ENCODE results near the gene TRO. TPM values are rescaled to one million over a fixed set of nuclear protein-coding genes. Genes with fewer than 3 reads are reported as not detected.
A peak's percentile ranks its signal among the peaks of the same experiment; 100 is the strongest.

Gene TRO
- total RNA-seq (2021; fragmentation: NEBNext Ultra II Directional; extraction: Animal tissue kit (Norgen Biotek cat#: 25700)), result 10 to 100 TPM; 13.3 to 20.0 (median 18.4) TPM
- long read RNA-seq, partial matches to known transcripts, result 0 of 1 reads
- long read RNA-seq, other reads (novel, unspliced or antisense), result 0 of 1 reads

- H3K4me3 Mint-ChIP-seq, result peak within 1 kb of the TSS; percentile 95
- H3K27me3 Mint-ChIP-seq (ENCODE audit: insufficient read depth), result peaks cover 3% of the 10 kb centered on the region
- H3K4me1 Mint-ChIP-seq (ENCODE audit: low read depth), result peaks cover 6% of the 10 kb centered on the region
- no peak for DNase-seq
- no peaks in the 10 kb centered on the region for H3K9me3 Mint-ChIP-seq
- H3K36me3 Mint-ChIP-seq (ENCODE audit: low read depth), result peaks cover 8% of the 10 kb centered on the region; the same call in 1 of the 2 replicates
- peak; percentile 22; the same call in 1 of the 2 replicates for TF ChIP-seq CTCF (IDR thresholded peaks at IDR 0.05)
- peak within 1 kb of the TSS; percentile 71 for H3K27ac Mint-ChIP-seq
These were observed at the start of gene TRO for GRCh38 chrX:54920610-54921426. TRO (plus strand) TSS chrX:54920824; CDS start chrX:54922247, 1,423 bp downstream.

DNA sequence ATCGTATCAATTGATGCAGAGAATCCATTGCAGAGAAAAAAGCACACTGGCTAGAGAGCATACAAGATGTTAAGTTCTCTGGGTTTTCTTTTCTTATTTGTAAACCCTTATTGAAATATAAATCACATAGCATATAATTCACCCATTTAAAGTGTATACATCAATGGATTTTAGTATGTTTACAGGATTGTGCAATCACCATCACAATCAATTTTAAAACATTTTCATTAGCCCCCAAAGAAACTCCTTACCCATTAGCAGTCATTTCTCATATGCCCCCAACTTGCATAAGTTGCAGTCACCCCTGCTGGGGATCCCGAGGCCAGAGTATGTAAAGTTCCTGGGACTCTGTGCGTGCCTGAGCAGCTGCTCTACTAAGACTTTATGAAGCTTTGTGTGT, 34.9 kb upstream of the TRO start:
- H3K9me3 Mint-ChIP-seq, result no peaks in the 10 kb centered on the region
- peaks cover 2% of the 10 kb centered on the region for H3K27me3 Mint-ChIP-seq (ENCODE audit: insufficient read depth)
- no peak overlapping the region for H3K4me3 Mint-ChIP-seq

GRCh38 chrX:54891573-54891972, 29.1 kb upstream of the TRO start:
- Mint-ChIP-seq H3K27ac (no peak overlapping the region), H3K4me3 (no peak overlapping the region), H3K27me3 (ENCODE audit: insufficient read depth) (peaks cover 2% of the 10 kb centered on the region), H3K36me3 (ENCODE audit: low read depth) (no peaks in the 10 kb centered on the region), H3K4me1 (ENCODE audit: low read depth) (no peaks in the 10 kb centered on the region), H3K9me3 (no peaks in the 10 kb centered on the region)
- DNase-seq, result peak; percentile 18
- peak; percentile 70 for TF ChIP-seq CTCF (IDR thresholded peaks at IDR 0.05)

More for the DNA sequence above, 34.9 kb upstream of the TRO start:
- Mint-ChIP-seq H3K4me1 (ENCODE audit: low read depth) (no peaks in the 10 kb centered on the region), H3K36me3 (ENCODE audit: low read depth) (no peaks in the 10 kb centered on the region), H3K27ac (no peak overlapping the region)
- DNase-seq, result no peak
- no peak for TF ChIP-seq CTCF (IDR thresholded peaks at IDR 0.05)

- Mint-ChIP-seq H3K27ac (no peak overlapping the region), H3K27me3 (ENCODE audit: insufficient read depth) (peaks cover 2% of the 10 kb centered on the region; the same call in 1 of the 2 replicates), H3K4me3 (no peak overlapping the region), H3K4me1 (ENCODE audit: low read depth) (no peaks in the 10 kb centered on the region), H3K9me3 (no peaks in the 10 kb centered on the region), H3K36me3 (ENCODE audit: low read depth) (no peaks in the 10 kb centered on the region)
- TF ChIP-seq CTCF (IDR thresholded peaks at IDR 0.05), result no peak
- no peak for DNase-seq
These were observed 26.5 kb upstream of the TRO start for GRCh38 chrX:54894159-54894558.

GRCh38 chrX:54909941-54910340, 10.7 kb upstream of the TRO start:
- 0 out of 2 replicates have a peak, but pooled peaks cover 2% of the 10 kb centered on the region for H3K27me3 Mint-ChIP-seq (ENCODE audit: insufficient read depth)
- no peaks in the 10 kb centered on the region for H3K4me1 Mint-ChIP-seq (ENCODE audit: low read depth)
- H3K4me3 Mint-ChIP-seq, result no peak overlapping the region
- no peak for DNase-seq
- TF ChIP-seq CTCF (IDR thresholded peaks at IDR 0.05), result no peak
- peaks cover 5% of the 10 kb centered on the region for H3K9me3 Mint-ChIP-seq
- no peaks in the 10 kb centered on the region for H3K36me3 Mint-ChIP-seq (ENCODE audit: low read depth)
- no peak overlapping the region for H3K27ac Mint-ChIP-seq
